ENCODE data around the gene NMUR1. TPM values are rescaled to one million over a fixed set of nuclear protein-coding genes. Genes with fewer than 3 reads are reported as not detected.

NMUR1 gene
- polyA plus RNA-seq, 1 of the 3 experiments (the other 2 are of a cell fraction): not detected

DNA sequence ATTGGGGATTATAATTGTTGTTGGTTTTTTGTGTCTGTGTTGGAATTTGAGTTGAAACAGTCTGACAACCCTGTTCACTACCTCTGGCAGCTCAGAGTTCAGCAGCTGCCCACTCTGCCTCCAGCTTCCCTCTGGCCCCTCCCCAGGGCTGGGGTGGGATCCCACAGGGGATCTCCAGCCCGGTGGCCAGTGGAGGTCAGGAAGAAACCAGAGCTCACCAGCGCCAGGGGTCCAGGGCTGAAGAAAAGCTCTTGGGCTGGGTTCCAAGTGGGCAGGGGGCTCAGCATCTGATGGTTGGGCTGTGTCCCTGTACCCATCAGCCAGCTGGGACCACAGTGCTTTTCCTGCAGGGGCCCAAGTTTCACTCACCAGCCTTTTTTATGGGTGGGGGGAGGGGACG lies 49.5 kb downstream of the NMUR1 start:
- TF ChIP-seq JUND (IDR thresholded peaks at IDR 0.05) (no peak), ELF1 (IDR thresholded peaks at IDR 0.05) (no peak), MEF2A (IDR thresholded peaks at IDR 0.05; ENCODE audit: borderline replicate concordance, low read depth) (no peak), YY1 (IDR thresholded peaks at IDR 0.05; ENCODE audit: low read depth) (no peak), SMC3 (IDR thresholded peaks at IDR 0.05; ENCODE audit: low read depth, low read length) (no peak), RAD21 (IDR thresholded peaks at IDR 0.05; ENCODE audit: low read length) (no peak), POLR2AphosphoS5 (IDR thresholded peaks at IDR 0.05; ENCODE audit: low read depth, low read length) (no peak), RFX5 (IDR thresholded peaks at IDR 0.05; ENCODE audit: low read length) (no peak), FOXJ3 (CRISPR knock-in tag; IDR thresholded peaks at IDR 0.05) (no peak), NRF1 (IDR thresholded peaks at IDR 0.05; ENCODE audit: low read depth, low read length) (no peak), CHD2 (IDR thresholded peaks at IDR 0.05; ENCODE audit: low read length, partially characterized antibody) (no peak), EZH2phosphoT487 (IDR thresholded peaks at IDR 0.05; ENCODE audit: borderline replicate concordance, low read depth) (no peak), TAF1 (IDR thresholded peaks at IDR 0.05; ENCODE audit: borderline replicate concordance, low read depth, low read length) (no peak), TCF12 (IDR thresholded peaks at IDR 0.05) (no peak)
- TF ChIP-seq, protein P1, sequence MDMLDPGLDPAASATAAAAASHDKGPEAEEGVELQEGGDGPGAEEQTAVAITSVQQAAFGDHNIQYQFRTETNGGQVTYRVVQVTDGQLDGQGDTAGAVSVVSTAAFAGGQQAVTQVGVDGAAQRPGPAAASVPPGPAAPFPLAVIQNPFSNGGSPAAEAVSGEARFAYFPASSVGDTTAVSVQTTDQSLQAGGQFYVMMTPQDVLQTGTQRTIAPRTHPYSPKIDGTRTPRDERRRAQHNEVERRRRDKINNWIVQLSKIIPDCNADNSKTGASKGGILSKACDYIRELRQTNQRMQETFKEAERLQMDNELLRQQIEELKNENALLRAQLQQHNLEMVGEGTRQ (IDR thresholded peaks at IDR 0.05; ENCODE audit: borderline replicate concordance, low read depth, low read length): no peak
- TF ChIP-seq, protein P2, sequence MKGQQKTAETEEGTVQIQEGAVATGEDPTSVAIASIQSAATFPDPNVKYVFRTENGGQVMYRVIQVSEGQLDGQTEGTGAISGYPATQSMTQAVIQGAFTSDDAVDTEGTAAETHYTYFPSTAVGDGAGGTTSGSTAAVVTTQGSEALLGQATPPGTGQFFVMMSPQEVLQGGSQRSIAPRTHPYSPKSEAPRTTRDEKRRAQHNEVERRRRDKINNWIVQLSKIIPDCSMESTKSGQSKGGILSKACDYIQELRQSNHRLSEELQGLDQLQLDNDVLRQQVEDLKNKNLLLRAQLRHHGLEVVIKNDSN (IDR thresholded peaks at IDR 0.05; ENCODE audit: borderline replicate concordance, low read depth): no peak
- TF ChIP-seq, protein P3, sequence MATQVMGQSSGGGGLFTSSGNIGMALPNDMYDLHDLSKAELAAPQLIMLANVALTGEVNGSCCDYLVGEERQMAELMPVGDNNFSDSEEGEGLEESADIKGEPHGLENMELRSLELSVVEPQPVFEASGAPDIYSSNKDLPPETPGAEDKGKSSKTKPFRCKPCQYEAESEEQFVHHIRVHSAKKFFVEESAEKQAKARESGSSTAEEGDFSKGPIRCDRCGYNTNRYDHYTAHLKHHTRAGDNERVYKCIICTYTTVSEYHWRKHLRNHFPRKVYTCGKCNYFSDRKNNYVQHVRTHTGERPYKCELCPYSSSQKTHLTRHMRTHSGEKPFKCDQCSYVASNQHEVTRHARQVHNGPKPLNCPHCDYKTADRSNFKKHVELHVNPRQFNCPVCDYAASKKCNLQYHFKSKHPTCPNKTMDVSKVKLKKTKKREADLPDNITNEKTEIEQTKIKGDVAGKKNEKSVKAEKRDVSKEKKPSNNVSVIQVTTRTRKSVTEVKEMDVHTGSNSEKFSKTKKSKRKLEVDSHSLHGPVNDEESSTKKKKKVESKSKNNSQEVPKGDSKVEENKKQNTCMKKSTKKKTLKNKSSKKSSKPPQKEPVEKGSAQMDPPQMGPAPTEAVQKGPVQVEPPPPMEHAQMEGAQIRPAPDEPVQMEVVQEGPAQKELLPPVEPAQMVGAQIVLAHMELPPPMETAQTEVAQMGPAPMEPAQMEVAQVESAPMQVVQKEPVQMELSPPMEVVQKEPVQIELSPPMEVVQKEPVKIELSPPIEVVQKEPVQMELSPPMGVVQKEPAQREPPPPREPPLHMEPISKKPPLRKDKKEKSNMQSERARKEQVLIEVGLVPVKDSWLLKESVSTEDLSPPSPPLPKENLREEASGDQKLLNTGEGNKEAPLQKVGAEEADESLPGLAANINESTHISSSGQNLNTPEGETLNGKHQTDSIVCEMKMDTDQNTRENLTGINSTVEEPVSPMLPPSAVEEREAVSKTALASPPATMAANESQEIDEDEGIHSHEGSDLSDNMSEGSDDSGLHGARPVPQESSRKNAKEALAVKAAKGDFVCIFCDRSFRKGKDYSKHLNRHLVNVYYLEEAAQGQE (IDR thresholded peaks at IDR 0.05; ENCODE audit: low read depth, low read length): no peak
- TF ChIP-seq, protein P4, sequence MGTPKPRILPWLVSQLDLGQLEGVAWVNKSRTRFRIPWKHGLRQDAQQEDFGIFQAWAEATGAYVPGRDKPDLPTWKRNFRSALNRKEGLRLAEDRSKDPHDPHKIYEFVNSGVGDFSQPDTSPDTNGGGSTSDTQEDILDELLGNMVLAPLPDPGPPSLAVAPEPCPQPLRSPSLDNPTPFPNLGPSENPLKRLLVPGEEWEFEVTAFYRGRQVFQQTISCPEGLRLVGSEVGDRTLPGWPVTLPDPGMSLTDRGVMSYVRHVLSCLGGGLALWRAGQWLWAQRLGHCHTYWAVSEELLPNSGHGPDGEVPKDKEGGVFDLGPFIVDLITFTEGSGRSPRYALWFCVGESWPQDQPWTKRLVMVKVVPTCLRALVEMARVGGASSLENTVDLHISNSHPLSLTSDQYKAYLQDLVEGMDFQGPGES (IDR thresholded peaks at IDR 0.05; ENCODE audit: low read depth, low read length): no peak
- TF ChIP-seq, protein P5, sequence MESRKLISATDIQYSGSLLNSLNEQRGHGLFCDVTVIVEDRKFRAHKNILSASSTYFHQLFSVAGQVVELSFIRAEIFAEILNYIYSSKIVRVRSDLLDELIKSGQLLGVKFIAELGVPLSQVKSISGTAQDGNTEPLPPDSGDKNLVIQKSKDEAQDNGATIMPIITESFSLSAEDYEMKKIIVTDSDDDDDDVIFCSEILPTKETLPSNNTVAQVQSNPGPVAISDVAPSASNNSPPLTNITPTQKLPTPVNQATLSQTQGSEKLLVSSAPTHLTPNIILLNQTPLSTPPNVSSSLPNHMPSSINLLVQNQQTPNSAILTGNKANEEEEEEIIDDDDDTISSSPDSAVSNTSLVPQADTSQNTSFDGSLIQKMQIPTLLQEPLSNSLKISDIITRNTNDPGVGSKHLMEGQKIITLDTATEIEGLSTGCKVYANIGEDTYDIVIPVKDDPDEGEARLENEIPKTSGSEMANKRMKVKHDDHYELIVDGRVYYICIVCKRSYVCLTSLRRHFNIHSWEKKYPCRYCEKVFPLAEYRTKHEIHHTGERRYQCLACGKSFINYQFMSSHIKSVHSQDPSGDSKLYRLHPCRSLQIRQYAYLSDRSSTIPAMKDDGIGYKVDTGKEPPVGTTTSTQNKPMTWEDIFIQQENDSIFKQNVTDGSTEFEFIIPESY (IDR thresholded peaks at IDR 0.05; ENCODE audit: borderline replicate concordance, low read depth): no peak
- H4K20me1 ChIP-seq (ENCODE audit: insufficient read depth): no peaks in the 10 kb centered on the region
- H2AFZ ChIP-seq (ENCODE audit: low read depth): no peak overlapping the region
- H3K27ac ChIP-seq (ENCODE audit: low read depth in 2 of 2, low read length in 1 of 2): no peak overlapping the region
- H3K4me3 ChIP-seq (ENCODE audit: low read depth in 2 of 2, low read length in 1 of 2): no peak overlapping the region
- ChIA-PET POLR2A (interaction anchor here (3.6 kb wide), 1 partner anchor 16 kb away, joined by 23 read pairs; the partner anchor contains the start of gene NCL), CTCF (interaction anchor here (0.6 to 4.5 kb wide), 7 partner anchors 11 to 251 kb away, joined by 3 to 50 read pairs (median 5); no protein-coding TSS in a partner anchor)
- no peak overlapping the region for H3K9ac ChIP-seq
- no peaks in the 10 kb centered on the region for H3K36me3 ChIP-seq (replicated peaks in 1 of 2; ENCODE audit: control insufficient read depth in 1 of 2, insufficient read depth in 2 of 2, low read length in 1 of 2)
- no peak overlapping the region for H3K4me2 ChIP-seq
- WGBS (ENCODE audit: low lambda C conversion rate): 90% methylated on average over 2 of the region's 3 CpGs
- H3K9me2 ChIP-seq: no peaks in the 10 kb centered on the region
- no peaks in the 10 kb centered on the region for H3K27me3 ChIP-seq (ENCODE audit: insufficient read depth)
- H3F3A ChIP-seq (replicated peaks; ENCODE audit: insufficient read depth): no peaks in the 10 kb centered on the region
- H3K9me3 ChIP-seq: no peaks in the 10 kb centered on the region
- DNase-seq: no peak
- no peaks in the 10 kb centered on the region; a peak in 1 of 4 replicates for H3K4me1 ChIP-seq (ENCODE audit: control insufficient read depth in 1 of 2, insufficient read depth in 2 of 2, low read depth in 1 of 2, low read length in 1 of 2)
- no peaks in the 10 kb centered on the region for H3K79me2 ChIP-seq (ENCODE audit: insufficient read depth)

Measured in SK-N-SH (cell line).